Activated T-helper 2 cell treated with anti-CD3 and anti-CD28 coated beads, Interferon-gamma antibody, Interleukin-2, Interleukin-4, amounts not matched to agents 10 μg/mL and 5 μg/mL and 100 μg/mL, durations not matched to agents 14 hours and 24 hours and 36 hours (primary cell): ENCODE data around the gene LINC01488. TPM values are rescaled to one million over a fixed set of nuclear protein-coding genes. Genes with fewer than 3 reads are reported as not detected.

ENCODE experiments used
- DNase-seq: peaks from one replicate; pipeline ENCODE4 v3.0.0; 2021; ENCODE audit warnings: low spot score
- H3K27ac Mint-ChIP-seq: one replicate; pipeline ENCODE4 v1.8.0; 2021; ENCODE audit warnings: mixed read lengths
- H3K27me3 Mint-ChIP-seq: one replicate; pipeline ENCODE4 v1.8.0; 2021; ENCODE audit warnings: low read depth, mixed read lengths
- H3K36me3 Mint-ChIP-seq: one replicate; pipeline ENCODE4 v1.8.0; 2021; ENCODE audit warnings: low read depth, mixed read lengths
- H3K4me1 Mint-ChIP-seq: one replicate; pipeline ENCODE4 v1.8.0; 2021; ENCODE audit warnings: low read depth, mixed read lengths
- H3K4me3 Mint-ChIP-seq: one replicate; pipeline ENCODE4 v1.8.0; 2021; ENCODE audit warnings: low read depth, mild to moderate bottlenecking, moderate library complexity, mixed read lengths
- H3K9me3 Mint-ChIP-seq: one replicate; pipeline ENCODE4 v1.8.0; 2021; ENCODE audit warnings: mixed read lengths
- intact Hi-C: fragments of 100-400 bp; cut with micrococcal nuclease; formaldehyde crosslinking; loops from one replicate; pipeline ENCODE4 v1.15.1; 2023
- total RNA-seq: library from RNA; stranded (reverse); gene quantifications from 2 replicates; pipeline ENCODE4 v1.2.3, GENCODE V29; 2022

Gene LINC01488
- total RNA-seq, 1 donor from 2014 or later: not detected

GRCh38 chr11:69440876-69441275 lies 40.6 kb upstream of the LINC01488 start:
- Mint-ChIP-seq H3K36me3 (no peaks in the 10 kb centered on the region), H3K9me3 (no peaks in the 10 kb centered on the region), H3K27me3 (peaks cover 7% of the 10 kb centered on the region), H3K4me1 (peaks cover 17% of the 10 kb centered on the region), H3K4me3 (no peak overlapping the region), H3K27ac (no peak overlapping the region)
- no peak for DNase-seq
- intact Hi-C loops: loop anchor here (5.0 kb wide), 1 partner anchor 116 kb away; no protein-coding TSS in a partner anchor

DNA sequence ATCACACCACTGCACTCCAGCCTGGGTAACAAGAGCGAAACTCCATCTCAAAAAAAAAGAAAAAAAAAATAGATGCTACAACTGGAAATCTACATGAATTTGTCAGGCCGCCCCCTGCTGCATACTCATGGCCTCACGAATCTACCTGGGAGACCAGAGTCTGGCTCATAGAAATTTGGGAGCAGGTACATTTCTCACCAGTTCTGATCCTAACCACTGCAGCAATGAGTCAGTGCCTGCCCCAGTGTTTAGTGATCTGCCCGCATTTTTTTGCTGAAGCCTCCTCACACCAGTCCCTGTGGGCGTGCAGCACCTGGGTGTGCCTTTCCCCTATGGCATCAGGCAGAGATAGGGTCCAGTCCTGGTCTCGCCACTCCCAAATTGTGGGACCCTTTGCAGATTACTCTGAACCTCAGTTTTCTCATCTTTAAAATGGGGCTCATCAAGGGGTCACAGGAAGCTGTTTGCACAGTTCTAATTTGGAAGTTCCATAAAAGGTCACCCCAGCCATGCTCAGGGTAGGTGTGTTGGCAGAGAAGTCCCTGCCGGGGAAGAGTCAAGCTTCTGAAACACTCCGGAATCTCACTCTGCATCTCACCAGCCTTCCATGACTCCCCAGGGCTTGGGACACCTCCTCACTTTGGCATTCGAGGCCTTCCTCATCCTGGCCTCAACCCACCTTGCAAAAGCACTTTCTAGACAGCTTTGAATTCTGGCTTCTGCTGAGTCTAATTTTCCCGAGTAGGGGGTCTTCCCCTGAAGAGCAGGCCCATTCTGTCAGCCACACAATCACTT lies 39.3 kb upstream of the LINC01488 start:
- Mint-ChIP-seq H3K9me3 (no peaks in the 10 kb centered on the region), H3K36me3 (no peaks in the 10 kb centered on the region), H3K27ac (no peak overlapping the region), H3K27me3 (peaks cover 8% of the 10 kb centered on the region), H3K4me3 (no peak overlapping the region), H3K4me1 (peaks cover 17% of the 10 kb centered on the region)
- intact Hi-C loops: loop anchor here (1.0 to 5.0 kb wide), 3 partner anchors 105 to 145 kb away; no protein-coding TSS in a partner anchor
- no peak for DNase-seq

DNA sequence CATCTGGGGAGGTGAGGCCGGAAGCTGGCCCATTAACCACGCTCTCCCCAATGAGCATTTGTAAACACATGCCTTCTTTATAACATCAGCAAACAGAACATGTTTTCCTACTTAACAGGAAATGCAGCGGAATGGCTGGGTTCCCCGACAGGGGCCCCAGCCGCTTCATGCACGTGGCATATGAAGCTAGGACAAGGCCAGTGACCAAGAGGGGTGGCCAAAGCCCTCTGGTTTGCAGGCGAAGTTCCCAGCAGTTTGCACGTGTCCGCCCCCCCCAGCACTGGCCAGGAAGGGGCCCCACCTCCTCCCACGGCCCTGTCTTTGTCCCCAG lies 38.7 kb upstream of the LINC01488 start:
- Mint-ChIP-seq H3K4me3 (no peak overlapping the region), H3K27me3 (peaks cover 8% of the 10 kb centered on the region), H3K9me3 (no peaks in the 10 kb centered on the region), H3K4me1 (peaks cover 17% of the 10 kb centered on the region), H3K27ac (no peak overlapping the region), H3K36me3 (no peaks in the 10 kb centered on the region)
- DNase-seq: no peak
- intact Hi-C loops: loop anchor here (1.0 to 5.0 kb wide), 3 partner anchors 105 to 146 kb away; no protein-coding TSS in a partner anchor

- Mint-ChIP-seq H3K9me3 (no peaks in the 10 kb centered on the region), H3K27me3 (peaks cover 11% of the 10 kb centered on the region), H3K27ac (peak overlapping the region; percentile 78), H3K4me1 (peaks cover 17% of the 10 kb centered on the region), H3K36me3 (no peaks in the 10 kb centered on the region), H3K4me3 (peak overlapping the region; percentile 59)
- intact Hi-C loops: loop anchor here (2.0 to 5.0 kb wide), 2 partner anchors 114 to 147 kb away; no protein-coding TSS in a partner anchor
- peak; percentile 71 for DNase-seq
Measured at GRCh38 chr11:69443138-69443967, 38.1 kb upstream of the LINC01488 start.

DNA sequence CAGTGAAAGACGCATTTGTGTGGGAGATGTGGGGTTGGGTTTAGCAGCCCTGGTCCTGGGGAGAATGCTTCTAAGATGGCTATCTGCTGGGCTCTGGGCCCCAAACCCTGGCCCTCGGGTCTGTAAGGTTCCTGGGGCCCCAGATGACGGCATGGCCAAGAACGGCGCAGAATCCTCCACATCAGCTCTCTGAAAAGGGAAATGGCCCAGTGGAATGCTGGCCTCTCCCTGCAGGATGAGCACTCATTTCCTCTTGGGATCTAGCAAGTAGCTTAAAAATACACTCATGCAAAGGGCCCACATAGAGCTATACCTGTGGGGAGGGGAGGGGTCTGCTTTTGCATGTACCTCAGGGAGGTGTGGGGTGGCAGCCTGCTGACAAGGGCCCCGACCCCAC lies 37.5 kb upstream of the LINC01488 start:
- DNase-seq: no peak
- intact Hi-C loops: loop anchor here (2.0 to 5.0 kb wide), 2 partner anchors 113 to 147 kb away; no protein-coding TSS in a partner anchor
- Mint-ChIP-seq H3K27me3 (peaks cover 13% of the 10 kb centered on the region), H3K36me3 (no peaks in the 10 kb centered on the region), H3K4me1 (peaks cover 17% of the 10 kb centered on the region), H3K9me3 (no peaks in the 10 kb centered on the region), H3K27ac (peak overlapping the region; percentile 78), H3K4me3 (peak overlapping the region; percentile 59)

DNA sequence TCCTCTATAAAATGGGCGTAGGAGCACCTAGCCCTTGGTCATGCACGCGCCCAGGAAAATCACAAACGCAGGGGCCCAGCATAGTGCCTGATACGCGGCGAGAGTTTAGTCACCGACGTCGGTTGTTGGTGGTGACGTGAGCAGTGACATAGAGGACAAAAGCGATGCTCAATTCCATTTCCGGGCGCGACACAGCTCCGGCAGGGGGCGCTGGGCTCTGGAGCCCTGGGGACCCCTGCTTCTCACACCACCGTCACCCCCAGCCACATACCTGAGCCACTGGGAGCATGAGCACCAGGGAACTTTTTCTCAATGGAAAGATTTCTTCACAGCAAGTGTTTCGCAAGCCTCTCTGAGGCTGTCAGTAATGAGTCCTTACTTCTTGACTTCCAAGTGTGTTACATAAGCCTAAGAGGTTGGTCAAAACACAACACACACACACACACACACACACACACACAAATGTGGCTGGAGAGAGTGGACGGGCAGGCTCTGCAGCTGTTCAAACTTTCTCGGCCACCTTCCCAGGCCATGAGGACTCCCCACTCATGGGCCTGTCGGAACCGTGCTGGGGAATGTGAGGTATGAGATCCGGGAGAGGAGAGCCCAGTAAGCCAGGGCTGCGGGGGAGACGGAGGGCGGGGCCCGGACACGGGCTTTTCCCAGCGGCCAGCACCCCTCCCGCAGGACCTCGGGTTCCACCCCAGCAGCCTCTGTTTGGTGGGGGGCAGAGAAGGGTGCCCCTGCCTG lies 36.9 kb upstream of the LINC01488 start:
- H3K4me3 Mint-ChIP-seq: no peak overlapping the region

DNA sequence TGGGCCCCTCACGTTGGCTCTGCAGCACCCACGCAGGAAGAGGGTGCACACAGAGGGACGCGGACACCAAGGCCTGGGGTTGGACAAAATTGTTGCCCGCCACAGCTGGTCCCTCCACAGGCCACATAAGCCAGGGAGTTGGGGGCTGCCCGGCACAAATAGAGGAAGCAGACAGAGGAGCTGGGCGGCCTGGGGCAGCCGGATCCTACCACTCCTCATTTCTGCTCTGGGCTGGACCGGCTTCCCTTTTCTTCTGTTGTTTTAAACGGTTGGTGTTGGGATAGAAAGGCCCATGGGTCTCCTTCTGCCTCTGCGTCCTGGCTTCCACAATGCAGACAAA lies 36.4 kb upstream of the LINC01488 start:
- intact Hi-C loops: no loop called here

More for the DNA sequence above, 36.9 kb upstream of the LINC01488 start:
- intact Hi-C loops: loop anchor here (5.0 kb wide), 1 partner anchor 113 kb away; no protein-coding TSS in a partner anchor
- no peaks in the 10 kb centered on the region for H3K36me3 Mint-ChIP-seq
- peaks cover 17% of the 10 kb centered on the region for H3K4me1 Mint-ChIP-seq
- peaks cover 13% of the 10 kb centered on the region for H3K27me3 Mint-ChIP-seq
- no peaks in the 10 kb centered on the region for H3K9me3 Mint-ChIP-seq
- no peak overlapping the region for H3K27ac Mint-ChIP-seq
- DNase-seq: no peak

GRCh38 chr11:69446108-69446507 lies 35.4 kb upstream of the LINC01488 start:
- Mint-ChIP-seq H3K4me3 (no peak overlapping the region), H3K36me3 (no peaks in the 10 kb centered on the region), H3K27ac (no peak overlapping the region), H3K27me3 (peaks cover 16% of the 10 kb centered on the region), H3K4me1 (peaks cover 17% of the 10 kb centered on the region), H3K9me3 (no peaks in the 10 kb centered on the region)
- no peak for DNase-seq
- intact Hi-C loops: no loop called here

More for the DNA sequence above, 36.4 kb upstream of the LINC01488 start:
- H3K27ac Mint-ChIP-seq: no peak overlapping the region
- no peaks in the 10 kb centered on the region for H3K36me3 Mint-ChIP-seq
- H3K27me3 Mint-ChIP-seq: peaks cover 13% of the 10 kb centered on the region
- H3K4me3 Mint-ChIP-seq: no peak overlapping the region
- H3K9me3 Mint-ChIP-seq: no peaks in the 10 kb centered on the region
- no peak for DNase-seq
- peaks cover 17% of the 10 kb centered on the region for H3K4me1 Mint-ChIP-seq

DNA sequence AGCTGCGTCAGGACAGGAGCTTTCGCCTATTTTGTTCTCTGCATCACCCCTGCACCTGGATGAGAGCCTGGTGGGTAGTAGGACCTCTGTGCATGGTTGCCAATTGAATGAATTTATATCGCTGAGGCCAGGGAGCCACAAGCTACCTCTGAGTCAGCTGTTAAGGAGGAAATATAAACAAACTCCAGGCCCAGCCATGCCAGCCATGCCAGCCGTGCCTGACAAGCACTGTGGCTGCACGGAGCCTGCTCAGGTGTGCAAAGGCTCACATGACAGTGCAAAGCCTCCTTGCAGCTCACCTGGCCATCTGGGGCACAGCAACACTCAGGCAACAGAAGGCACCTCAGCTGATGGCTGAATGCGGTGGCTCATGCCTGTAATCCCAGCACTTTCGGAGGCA lies 33.7 kb upstream of the LINC01488 start:
- intact Hi-C loops: no loop called here
- no peaks in the 10 kb centered on the region for H3K36me3 Mint-ChIP-seq
- H3K27ac Mint-ChIP-seq: no peak overlapping the region
- peaks cover 15% of the 10 kb centered on the region for H3K27me3 Mint-ChIP-seq
- H3K9me3 Mint-ChIP-seq: no peaks in the 10 kb centered on the region
- H3K4me3 Mint-ChIP-seq: no peak overlapping the region
- H3K4me1 Mint-ChIP-seq: peaks cover 12% of the 10 kb centered on the region
- no peak for DNase-seq

GRCh38 chr11:69448471-69449284 lies 32.8 kb upstream of the LINC01488 start:
- H3K27me3 Mint-ChIP-seq: peaks cover 15% of the 10 kb centered on the region
- H3K27ac Mint-ChIP-seq: no peak overlapping the region
- no peak for DNase-seq
- H3K36me3 Mint-ChIP-seq: no peaks in the 10 kb centered on the region
- H3K4me1 Mint-ChIP-seq: peaks cover 9% of the 10 kb centered on the region
- intact Hi-C loops: no loop called here
- H3K9me3 Mint-ChIP-seq: no peaks in the 10 kb centered on the region
- no peak overlapping the region for H3K4me3 Mint-ChIP-seq

DNA sequence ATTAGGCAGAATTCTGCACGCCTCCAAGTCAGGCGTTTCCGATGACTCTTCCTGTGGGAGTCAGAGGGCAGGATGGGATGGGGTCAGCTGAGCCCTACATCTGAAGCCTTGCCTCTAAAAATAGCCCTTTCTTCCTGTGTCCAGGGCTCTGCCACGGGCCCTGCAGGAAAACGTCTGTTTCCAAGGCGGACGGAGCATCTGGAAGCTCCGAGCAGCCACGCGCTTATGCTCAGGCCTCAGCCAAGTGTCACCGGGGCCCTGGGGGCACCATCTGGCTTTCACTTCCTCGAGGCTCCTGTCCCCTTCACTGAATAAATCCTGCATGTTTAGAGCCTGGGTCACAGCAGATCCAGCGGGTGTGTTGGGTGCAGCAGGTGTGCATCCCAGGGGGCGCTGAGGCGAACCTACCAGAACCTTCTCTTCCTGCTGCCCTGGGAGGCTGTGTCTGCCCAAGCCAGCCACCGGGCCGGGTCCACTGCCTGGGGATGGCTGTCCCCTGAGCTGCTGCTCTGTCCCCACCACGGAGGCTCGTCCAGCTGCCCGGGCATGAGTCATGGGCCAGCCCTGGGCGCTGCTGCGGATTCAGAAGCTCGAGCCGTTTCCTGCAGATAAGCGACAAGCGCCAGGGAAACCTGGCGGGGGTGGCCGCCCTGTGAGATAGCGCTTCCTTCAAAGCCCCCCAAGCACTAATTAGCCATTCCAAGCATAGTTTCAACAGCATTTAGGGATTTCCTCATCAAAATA lies 32.0 kb upstream of the LINC01488 start:
- intact Hi-C loops: no loop called here
- no peak overlapping the region for H3K27ac Mint-ChIP-seq

More for the DNA sequence above, 32.0 kb upstream of the LINC01488 start:
- Mint-ChIP-seq H3K9me3 (no peaks in the 10 kb centered on the region), H3K4me3 (no peak overlapping the region), H3K4me1 (peaks cover 1% of the 10 kb centered on the region), H3K36me3 (no peaks in the 10 kb centered on the region), H3K27me3 (peaks cover 15% of the 10 kb centered on the region)
- no peak for DNase-seq
